Jurkat, Clone E6-1 (cell line): ENCODE results near the gene ZAR1. TPM values are rescaled to one million over a fixed set of nuclear protein-coding genes. Genes with fewer than 3 reads are reported as not detected.
A peak's percentile ranks its signal among the peaks of the same experiment; 100 is the strongest.
"Not testable (repeated sequence)": the region's sequence is repeated elsewhere in the genome, so short reads cannot be mapped to it uniquely, and the experiment has no call there.

Experiments used
- DNase-seq: peaks from one replicate; pipeline ENCODE4 v3.0.0-alpha.2; 2011; ENCODE audit warnings: low read depth, low spot score
- H3K4me3 ChIP-seq: 2 replicates; pipeline ENCODE4 v1.5.1; 2011; ENCODE audit warnings: mild to moderate bottlenecking, low read length, control low read depth, moderate library complexity
- polyA plus RNA-seq: library from polyadenylated mRNA; unstranded; fragments of >200 nt; gene quantifications from one replicate; pipeline ENCODE4 v1.2.1, GENCODE V29; 2012; ENCODE audit warnings: missing spikeins; ENCODE audit not compliant: insufficient read length, insufficient read depth

The ZAR1 gene
- polyA plus RNA-seq: not detected

DNA sequence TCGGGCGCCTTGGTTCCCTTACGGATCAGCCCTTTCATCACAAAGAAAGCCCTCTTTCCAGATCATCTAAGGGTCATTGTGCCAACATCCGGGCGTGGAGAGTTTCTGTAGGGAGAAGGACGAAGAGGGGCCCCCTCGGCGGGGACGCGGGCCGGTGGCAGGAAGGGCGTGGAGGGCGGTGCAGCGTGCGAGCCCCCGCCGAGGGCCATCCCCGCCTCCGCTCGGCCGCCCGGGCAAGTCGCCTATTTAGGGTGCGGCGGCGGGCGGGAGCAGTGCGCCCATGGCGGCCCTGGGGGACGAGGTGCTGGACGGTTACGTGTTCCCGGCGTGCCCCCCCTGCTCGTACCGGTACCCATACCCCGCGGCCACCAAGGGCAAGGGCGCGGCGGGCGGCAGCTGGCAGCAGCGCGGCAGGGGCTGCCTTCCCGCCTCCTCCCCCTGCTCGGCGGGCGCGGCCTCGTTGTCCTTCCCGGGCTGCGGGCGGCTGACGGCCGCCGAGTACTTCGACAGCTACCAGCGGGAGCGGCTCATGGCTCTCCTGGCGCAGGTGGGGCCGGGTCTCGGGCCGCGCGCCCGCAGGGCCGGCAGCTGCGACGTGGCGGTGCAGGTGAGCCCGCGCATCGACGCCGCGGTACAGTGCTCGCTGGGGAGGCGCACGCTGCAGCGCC, at the start of gene ZAR1:
Gene ZAR1 (plus strand): TSS at position 241 of the 668 bp plus-strand sequence. CDS start 40 bp downstream, at position 281.
- H3K4me3 ChIP-seq: no peak within 1 kb of the TSS
- no peak for DNase-seq

- not testable (repeated sequence) for H3K4me3 ChIP-seq, DNase-seq
Measured at GRCh38 chr4:48440914-48441313, 49.1 kb upstream of the ZAR1 start.

DNA sequence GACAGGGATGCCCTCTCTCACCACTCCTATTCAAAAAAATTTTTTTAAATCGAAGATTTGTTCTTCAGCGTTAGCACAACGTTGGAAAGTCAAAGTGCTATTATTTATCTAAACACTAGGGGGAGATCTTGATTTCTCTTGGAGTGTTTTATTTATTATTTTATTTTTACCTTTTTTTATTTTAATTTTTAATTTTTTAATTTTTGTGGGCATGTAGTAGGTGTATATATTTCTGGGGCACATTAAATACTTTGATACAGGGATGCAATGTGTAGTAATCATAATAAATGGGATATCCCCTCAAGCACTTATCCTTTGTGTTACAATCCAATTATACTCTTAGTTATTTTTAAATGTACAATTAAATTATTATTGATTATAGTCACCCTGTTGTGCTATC, 44.3 kb upstream of the ZAR1 start:
- DNase-seq: no peak
- H3K4me3 ChIP-seq: no peak overlapping the region

DNA sequence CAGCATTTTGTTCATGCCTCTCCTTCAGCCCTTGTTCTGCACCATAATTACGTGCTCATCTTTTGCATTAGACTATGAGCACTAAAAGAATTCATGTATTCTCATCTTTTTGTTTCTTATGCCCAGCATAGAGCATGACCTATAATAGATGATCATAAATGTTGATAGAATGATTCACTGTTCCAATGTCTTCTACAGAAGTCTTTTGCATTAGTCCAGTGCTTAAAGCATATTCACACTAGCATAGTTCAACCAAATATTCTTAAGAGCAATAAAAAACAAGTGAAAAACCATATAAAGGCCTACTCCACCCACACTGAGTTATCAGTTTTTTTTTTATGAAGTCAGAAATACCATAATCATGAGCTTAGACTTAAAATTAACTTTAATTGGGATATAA, 43.4 kb upstream of the ZAR1 start:
- no peak overlapping the region for H3K4me3 ChIP-seq
- no peak for DNase-seq

DNA sequence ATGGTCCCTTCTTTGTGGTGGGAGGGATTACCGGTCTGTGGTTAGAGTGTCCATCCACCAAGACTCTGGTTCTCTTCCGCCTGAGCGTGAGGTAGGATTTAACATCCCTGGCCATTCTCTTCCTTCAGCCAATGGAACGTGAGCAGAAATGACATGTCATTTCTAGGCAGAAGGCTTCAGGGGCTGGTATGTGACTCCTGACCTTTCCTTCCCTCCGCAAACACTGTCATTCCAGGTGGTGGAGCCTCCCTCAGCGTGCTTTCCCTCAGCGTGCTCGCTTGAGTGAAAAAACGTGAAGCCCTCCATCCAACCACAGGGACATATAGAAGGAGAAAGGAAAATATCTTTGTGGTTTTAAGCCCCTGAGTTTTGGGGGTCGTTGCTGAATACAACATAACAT, 40.9 kb upstream of the ZAR1 start:
- no peak for DNase-seq
- H3K4me3 ChIP-seq: no peak overlapping the region

GRCh38 chr4:48450740-48451139, 39.3 kb upstream of the ZAR1 start:
- DNase-seq: no peak

DNA sequence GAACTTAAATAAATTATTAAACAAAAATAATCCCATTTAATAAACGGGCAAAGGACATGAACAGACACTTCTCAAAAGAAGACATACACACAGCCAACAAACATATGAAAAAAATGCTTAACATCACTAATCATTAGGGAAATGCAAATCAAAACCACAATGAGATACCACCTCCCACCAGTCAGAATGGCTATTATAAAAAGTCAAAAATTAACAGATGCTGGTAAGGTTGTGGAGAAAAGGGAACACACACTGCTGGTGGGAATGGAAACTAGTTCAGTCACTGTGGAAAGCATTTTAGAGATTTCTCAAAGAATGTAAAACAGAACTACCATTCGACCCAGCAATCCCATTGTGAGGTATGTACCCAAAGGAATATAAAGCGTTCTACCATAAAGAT, 38.4 kb upstream of the ZAR1 start:
- not testable (repeated sequence) for DNase-seq, H3K4me3 ChIP-seq

More at GRCh38 chr4:48450740-48451139, 39.3 kb upstream of the ZAR1 start:
- H3K4me3 ChIP-seq: no peak overlapping the region

GRCh38 chr4:48454591-48454990, 35.5 kb upstream of the ZAR1 start:
- H3K4me3 ChIP-seq: no peak overlapping the region
- DNase-seq: no peak

DNA sequence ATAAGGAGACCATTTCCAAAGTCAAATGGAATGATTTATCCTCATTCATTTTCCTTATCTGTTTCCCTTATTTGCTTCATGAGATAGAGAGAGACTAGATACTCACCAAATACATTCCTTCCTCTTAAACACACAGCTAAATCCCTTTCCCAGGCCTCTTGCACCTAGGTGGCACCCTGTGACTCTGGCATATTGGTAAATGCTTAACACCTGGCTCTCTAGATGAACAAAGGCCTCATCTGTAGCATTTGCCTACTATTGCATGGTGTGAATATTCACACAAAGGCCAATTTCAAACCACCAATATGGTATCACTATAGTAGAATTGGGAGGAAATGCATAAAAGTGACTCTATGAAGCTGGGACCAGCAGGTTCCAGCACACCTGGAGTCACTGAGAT, 29.1 kb upstream of the ZAR1 start:
- no peak overlapping the region for H3K4me3 ChIP-seq
- DNase-seq: no peak

DNA sequence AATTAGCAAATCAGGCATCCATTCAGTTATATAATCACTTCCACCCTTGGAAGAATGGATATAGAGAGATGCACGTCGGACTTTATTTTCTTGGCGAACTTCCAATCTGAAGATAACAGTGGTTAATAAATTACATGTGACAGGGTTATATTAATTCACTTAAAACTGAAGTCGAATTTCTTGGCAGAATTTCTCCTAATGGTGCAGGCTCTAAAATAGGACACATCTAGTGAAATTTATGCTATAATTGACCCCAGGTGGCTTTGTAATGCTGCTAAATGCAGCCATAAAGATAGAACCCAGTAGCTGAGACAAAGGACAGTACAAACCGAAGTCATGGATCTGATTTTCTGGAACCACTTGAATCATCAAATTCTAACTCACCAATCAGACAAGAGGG, 27.7 kb upstream of the ZAR1 start:
- DNase-seq: no peak
- H3K4me3 ChIP-seq: no peak overlapping the region

GRCh38 chr4:48467442-48467841, 22.6 kb upstream of the ZAR1 start:
- H3K4me3 ChIP-seq: no peak overlapping the region
- no peak for DNase-seq

DNA sequence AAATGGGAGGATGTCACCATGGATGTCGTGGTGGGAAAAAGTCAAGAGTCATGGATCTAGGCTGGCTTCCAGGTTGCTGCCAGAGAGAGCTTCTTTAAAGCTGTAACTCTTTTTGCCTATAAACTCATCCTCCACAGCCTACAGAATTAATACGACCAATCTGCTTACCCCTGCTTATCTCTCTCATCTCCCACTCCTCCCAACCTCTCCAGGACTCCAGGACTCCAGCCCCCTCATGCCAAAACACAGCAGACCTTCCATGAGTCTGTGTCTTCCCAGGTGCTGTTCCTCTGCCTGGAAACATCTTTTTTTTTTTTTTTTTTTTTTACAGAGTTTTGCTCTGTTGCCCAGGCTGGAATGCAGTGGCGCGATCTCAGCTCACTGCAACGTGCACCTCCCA, 22.2 kb upstream of the ZAR1 start:
- no peak for DNase-seq
- H3K4me3 ChIP-seq: no peak overlapping the region

DNA sequence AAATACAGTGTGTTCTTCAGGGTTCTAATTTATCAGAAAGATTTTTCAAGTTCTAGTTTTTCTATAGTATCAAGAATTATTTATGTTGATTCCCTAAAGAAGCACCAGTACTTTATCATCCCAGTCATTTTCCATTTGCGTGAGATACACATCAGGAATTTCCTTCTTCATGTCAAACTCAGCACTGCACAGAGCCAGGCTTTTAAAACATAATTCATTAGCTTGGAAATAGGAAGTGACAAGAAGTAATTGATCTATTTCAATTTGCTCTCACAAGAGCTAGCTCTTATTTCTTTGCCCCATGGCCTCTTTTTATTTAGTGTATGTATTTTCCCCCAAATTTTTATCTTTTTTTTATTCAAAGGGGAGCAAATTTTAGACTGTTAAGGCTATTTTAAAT, 19.9 kb upstream of the ZAR1 start:
- DNase-seq: no peak
- H3K4me3 ChIP-seq: no peak overlapping the region

GRCh38 chr4:48470570-48470969, 19.5 kb upstream of the ZAR1 start:
- no peak overlapping the region for H3K4me3 ChIP-seq
- no peak for DNase-seq

- no peak overlapping the region for H3K4me3 ChIP-seq
- DNase-seq: no peak
Measured at GRCh38 chr4:48472794-48473193, 17.3 kb upstream of the ZAR1 start.

GRCh38 chr4:48475770-48476169, 14.3 kb upstream of the ZAR1 start:
- no peak for DNase-seq
- H3K4me3 ChIP-seq: no peak overlapping the region

GRCh38 chr4:48478273-48478672, 11.8 kb upstream of the ZAR1 start:
- no peak for DNase-seq
- no peak overlapping the region for H3K4me3 ChIP-seq

GRCh38 chr4:48481581-48481980, 8.5 kb upstream of the ZAR1 start:
- peak; percentile 57 for DNase-seq
- no peak overlapping the region for H3K4me3 ChIP-seq

- H3K4me3 ChIP-seq: no peak within 1 kb of the TSS
- DNase-seq: no peak
Measured at GRCh38 chr4:48483006-48483776, 6.9 kb upstream of the ZAR1 start, which contains the start of gene SLC10A4. Gene SLC10A4, plus strand, starts transcription at chr4:48483343. Its CDS starts 219 bp downstream, at chr4:48483562.

DNA sequence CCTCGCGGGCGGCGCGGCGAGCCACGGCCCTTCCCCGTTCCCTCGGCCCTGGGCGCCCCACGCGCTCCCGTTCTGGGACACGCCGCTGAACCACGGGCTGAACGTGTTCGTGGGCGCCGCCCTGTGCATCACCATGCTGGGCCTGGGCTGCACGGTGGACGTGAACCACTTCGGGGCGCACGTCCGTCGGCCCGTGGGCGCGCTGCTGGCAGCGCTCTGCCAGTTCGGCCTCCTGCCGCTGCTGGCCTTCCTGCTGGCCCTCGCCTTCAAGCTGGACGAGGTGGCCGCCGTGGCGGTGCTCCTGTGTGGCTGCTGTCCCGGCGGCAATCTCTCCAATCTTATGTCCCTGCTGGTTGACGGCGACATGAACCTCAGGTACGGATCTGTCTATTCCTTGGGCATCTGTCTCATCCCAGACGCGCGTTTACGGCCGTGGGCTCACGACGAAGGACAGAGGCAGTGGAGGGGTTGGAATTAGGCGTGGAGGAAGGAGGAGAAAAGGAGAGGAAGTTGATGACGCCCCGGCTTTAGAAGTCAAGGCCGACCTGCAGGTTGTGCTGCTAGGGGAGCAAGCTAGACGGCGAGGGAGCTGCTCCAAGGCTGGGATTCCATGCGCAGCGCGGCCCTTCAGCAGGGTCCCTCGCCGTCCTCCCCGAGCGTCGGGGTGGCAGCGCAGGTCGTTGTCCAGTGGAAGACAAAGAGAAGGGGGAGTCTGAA, 6.1 kb upstream of the ZAR1 start:
- no peak overlapping the region for H3K4me3 ChIP-seq
- DNase-seq: no peak
